Suprapubic skin (tissue), 4 donors: ENCODE data around the gene ZFP36L2. TPM values are rescaled to one million over a fixed set of nuclear protein-coding genes. Genes with fewer than 3 reads are reported as not detected.

Source experiments
- DNase-seq, 2 donors: peaks; one replicate each; pipeline ENCODE4 v3.0.0-alpha.2; 2019; ENCODE audit warnings: low spot score in 2 of 2
- H3K27ac ChIP-seq: fragments of 200-600 bp; sonication (generic); one replicate; pipeline ENCODE4 v1.5.1; 2019
- H3K27me3 ChIP-seq: fragments of 200-600 bp; sonication (generic); one replicate; pipeline ENCODE4 v1.5.1; 2019
- H3K36me3 ChIP-seq: fragments of 200-600 bp; sonication (generic); one replicate; pipeline ENCODE4 v1.5.1; 2019
- H3K4me1 ChIP-seq: fragments of 200-600 bp; sonication (generic); one replicate; pipeline ENCODE4 v1.5.1; 2019
- H3K4me3 ChIP-seq: fragments of 200-600 bp; sonication (generic); one replicate; pipeline ENCODE4 v1.5.1; 2019; ENCODE audit warnings: mild to moderate bottlenecking
- H3K9me3 ChIP-seq: fragments of 200-600 bp; sonication (generic); one replicate; pipeline ENCODE4 v1.5.1; 2019
- CTCF ChIP-seq, 2 donors: fragments of 200-600 bp in 1 of 2; fragments of 450-650 bp in 1 of 2; sonication (generic) in 1 of 2; IDR thresholded peaks; one replicate each; pipeline ENCODE4 v1.5.1; 2016 to 2019; ENCODE audit warnings: antibody characterized with exemption in 2 of 2, mild to moderate bottlenecking in 1 of 2, moderate library complexity in 1 of 2
- EP300 ChIP-seq: sonication (generic); formaldehyde crosslinking; IDR thresholded peaks from one replicate; pipeline ENCODE4 v1.6.1; 2017; ENCODE audit warnings: antibody characterized with exemption
- POLR2A ChIP-seq, 2 donors: fragments of 450-650 bp; IDR thresholded peaks; one replicate each; pipeline ENCODE4 v1.6.1; 2017; ENCODE audit warnings: antibody characterized with exemption in 2 of 2, mild to moderate bottlenecking in 2 of 2, moderate library complexity in 2 of 2
- POLR2AphosphoS5 ChIP-seq, 3 donors: sonication (generic); formaldehyde crosslinking; IDR thresholded peaks; one replicate each; pipeline ENCODE4 v1.6.1; 2017; ENCODE audit warnings: antibody characterized with exemption in 3 of 3
- WGBS: methylation state at CpG from one replicate; pipeline ENCODE4 v1.1.5; 2018; 5-methylcytosine and 5-hydroxymethylcytosine counted together
- total RNA-seq, 4 donors: library from RNA; depleted of rRNA; stranded (reverse); fragments of >200 nt; gene quantifications; one replicate each; pipeline ENCODE4 v1.1.0, GENCODE V29; 2016

Gene ZFP36L2
- total RNA-seq, 4 donors from 2014 or later, result 198 to 238 (median 223) TPM

GRCh38 chr2:43224131-43224570 lies 2.3 kb downstream of the ZFP36L2 start:
- peak overlapping the region; percentile 97 for H3K27ac ChIP-seq
- DNase-seq, result peak; percentile 81 to 86

GRCh38 chr2:43223521-43224001 lies 2.8 kb downstream of the ZFP36L2 start:
- WGBS, result 2% methylated on average over 4 of the region's 4 CpGs
- Histone ChIP-seq H3K36me3 (peaks cover 29% of the 10 kb centered on the region), H3K4me1 (peaks cover 54% of the 10 kb centered on the region), H3K4me3 (peak overlapping the region; percentile 90), H3K9me3 (no peaks in the 10 kb centered on the region), H3K27me3 (no peaks in the 10 kb centered on the region), H3K27ac (peak overlapping the region; percentile 97)
- DNase-seq, result no peak
- TF ChIP-seq EP300 (no peak), POLR2A (IDR thresholded peaks at IDR 0.05) (no peak), CTCF (IDR thresholded peaks at IDR 0.05) (no peak), POLR2AphosphoS5 (IDR thresholded peaks at IDR 0.05) (peak in 1 of 3 donors; percentile 59)

More at GRCh38 chr2:43224131-43224570, 2.3 kb downstream of the ZFP36L2 start:
- Histone ChIP-seq H3K4me1 (peaks cover 54% of the 10 kb centered on the region), H3K27me3 (no peaks in the 10 kb centered on the region), H3K9me3 (no peaks in the 10 kb centered on the region), H3K4me3 (peak overlapping the region; percentile 90), H3K36me3 (peaks cover 29% of the 10 kb centered on the region)
- under 1% methylated on average over 19 of the region's 41 CpGs for WGBS
- peak in 1 of 2 donors; percentile 10 for TF ChIP-seq POLR2A (IDR thresholded peaks at IDR 0.05)
- TF ChIP-seq CTCF (IDR thresholded peaks at IDR 0.05), result peak in 1 of 2 donors; percentile 31
- TF ChIP-seq EP300, result no peak
- peak in 2 of 3 donors; percentile 79 to 87 for TF ChIP-seq POLR2AphosphoS5 (IDR thresholded peaks at IDR 0.05)

GRCh38 chr2:43222475-43223309 lies 3.7 kb downstream of the ZFP36L2 start:
- H3K36me3 ChIP-seq, result peaks cover 29% of the 10 kb centered on the region
- no peaks in the 10 kb centered on the region for H3K9me3 ChIP-seq
- H3K4me1 ChIP-seq, result peaks cover 54% of the 10 kb centered on the region
- H3K27ac ChIP-seq, result peak overlapping the region; percentile 97
- no peaks in the 10 kb centered on the region for H3K27me3 ChIP-seq
- no peak for TF ChIP-seq CTCF (IDR thresholded peaks at IDR 0.05)
- no peak for TF ChIP-seq POLR2A (IDR thresholded peaks at IDR 0.05)
- no peak for TF ChIP-seq POLR2AphosphoS5 (IDR thresholded peaks at IDR 0.05)
- TF ChIP-seq EP300, result no peak
- WGBS, result 2% methylated on average over 8 of the region's 8 CpGs
- DNase-seq, result no peak
- H3K4me3 ChIP-seq, result peak overlapping the region; percentile 90

- Histone ChIP-seq H3K36me3 (peaks cover 29% of the 10 kb centered on the region), H3K9me3 (no peaks in the 10 kb centered on the region), H3K4me1 (peaks cover 58% of the 10 kb centered on the region), H3K27me3 (no peaks in the 10 kb centered on the region), H3K4me3 (peak overlapping the region; percentile 90), H3K27ac (peak overlapping the region; percentile 97)
- peak; percentile 93 to 94 for DNase-seq
- TF ChIP-seq POLR2A (IDR thresholded peaks at IDR 0.05) (peak in 1 of 2 donors; percentile 56), CTCF (IDR thresholded peaks at IDR 0.05) (no peak), POLR2AphosphoS5 (IDR thresholded peaks at IDR 0.05) (peak; percentile 47 to 89 (median 77)), EP300 (no peak)
- 1% methylated on average over 8 of the region's 8 CpGs for WGBS
These were observed 4.5 kb downstream of the ZFP36L2 start for GRCh38 chr2:43221763-43222474.
